Measurements from ENCODE around the gene HAUS8. TPM values are rescaled to one million over a fixed set of nuclear protein-coding genes. Genes with fewer than 3 reads are reported as not detected.
A peak's percentile ranks its signal among the peaks of the same experiment; 100 is the strongest.

HAUS8 gene
- total and polyA plus RNA-seq, 9 of the 15 experiments (the other 6 are each of a cell fraction or from before 2014, with no cell fraction given): 20.5 to 53.2 (median 36.0) TPM

GRCh38 chr19:17078920-17079709 is 3.9 kb upstream of the HAUS8 start:
- FAIRE-seq (no peak), ATAC-seq (no peak), DNase-seq (ENCODE audit: extremely low read depth in 1 of 4, low spot score in 3 of 4) (no peak)
- in situ Hi-C loops (cut with MboI) (no loop called here), intact Hi-C loops (cut with micrococcal nuclease) (loop anchor here (10.0 kb wide), 1 partner anchor 126 kb away; no protein-coding TSS in a partner anchor)
- ChIA-PET CTCF (ENCODE audit: low intra/inter-chr PET ratio) (no interaction called here), POLR2A (interaction anchor here (0.8 kb wide), 1 partner anchor 162 kb away, joined by 3 read pairs; no protein-coding TSS in a partner anchor)
- peaks cover 34% of the 10 kb centered on the region for H4K20me1 ChIP-seq (replicated peaks; ENCODE audit: control insufficient read depth, insufficient read depth, low read length)
- peaks cover 10% of the 10 kb centered on the region; the same call in 2 of the 3 replicates for H3K36me3 ChIP-seq (ENCODE audit: control insufficient read depth, insufficient read depth, low read length)
- H3K4me1 ChIP-seq (replicated peaks in 1 of 2; ENCODE audit: control insufficient read depth in 2 of 2, insufficient read depth in 2 of 2, low read length in 2 of 2): peaks cover 21 to 55% of the 10 kb centered on the region in 2 experiments; a peak in 4 of 5 replicates
- peaks cover 3% of the 10 kb centered on the region for H3K9me1 ChIP-seq (ENCODE audit: control insufficient read depth, insufficient read depth, low read length)
- BruUV-seq (replicated peaks): no TSS peak
- H3K27ac ChIP-seq (ENCODE audit: extremely low read depth, low read depth, low read length): no peak overlapping the region
- H3K27me3 ChIP-seq (ENCODE audit: control insufficient read depth in 2 of 2, insufficient read depth in 2 of 2, low read length in 2 of 2): no peaks in the 10 kb centered on the region; a peak in 1 of 5 replicates
- H2AFZ ChIP-seq (ENCODE audit: low read depth, low read length): no peak overlapping the region
- peak overlapping the region; percentile 18; the same call in 1 of the 2 replicates for H3K4me2 ChIP-seq (ENCODE audit: insufficient read depth, low read length)
- no peaks in the 10 kb centered on the region for H3K9me3 ChIP-seq (replicated peaks; ENCODE audit: control insufficient read depth, insufficient read depth, low read depth, low read length)
- TF ChIP-seq BCL6 (CRISPR knock-in tag; IDR thresholded peaks at IDR 0.05): no peak
- TF ChIP-seq, protein P1, sequence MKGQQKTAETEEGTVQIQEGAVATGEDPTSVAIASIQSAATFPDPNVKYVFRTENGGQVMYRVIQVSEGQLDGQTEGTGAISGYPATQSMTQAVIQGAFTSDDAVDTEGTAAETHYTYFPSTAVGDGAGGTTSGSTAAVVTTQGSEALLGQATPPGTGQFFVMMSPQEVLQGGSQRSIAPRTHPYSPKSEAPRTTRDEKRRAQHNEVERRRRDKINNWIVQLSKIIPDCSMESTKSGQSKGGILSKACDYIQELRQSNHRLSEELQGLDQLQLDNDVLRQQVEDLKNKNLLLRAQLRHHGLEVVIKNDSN (CRISPR knock-in tag; IDR thresholded peaks at IDR 0.05): 0 out of 2 replicates have a peak, but pooled peaks have one; percentile 16
- no peak overlapping the region; a peak in 1 of 4 replicates for H3K9ac ChIP-seq (ENCODE audit: insufficient read depth in 1 of 2, low read depth in 2 of 2, low read length in 2 of 2)
- no peak overlapping the region for H3K4me3 ChIP-seq
- H3K79me2 ChIP-seq (ENCODE audit: control insufficient read depth, insufficient read depth, low read length): peaks cover 91% of the 10 kb centered on the region
- 78% methylated on average over 12 of the region's 19 CpGs for WGBS (ENCODE audit: insufficient coverage, low coverage, missing lambda C conversion rate)
